Neural progenitor cell (in vitro differentiated cells): ENCODE measurements around the gene SLMAP. TPM values are rescaled to one million over a fixed set of nuclear protein-coding genes. Genes with fewer than 3 reads are reported as not detected.

ENCODE experiments used
- DNase-seq: peaks from one replicate; pipeline ENCODE4 v3.0.0-alpha.2; 2016; ENCODE audit warnings: low spot score
- H2AFZ ChIP-seq: fragments of 200-600 bp; sonication (generic); replicated peaks from 2 replicates; pipeline ENCODE4 v1.6.1; 2016; ENCODE audit warnings: antibody characterized with exemption
- H3F3A ChIP-seq: fragments of 200-600 bp; sonication (generic); 2 replicates; pipeline ENCODE4 v1.6.1; 2016; ENCODE audit warnings: antibody characterized with exemption, low read depth
- H3K27ac ChIP-seq: fragments of 200-600 bp; sonication (generic); 2 replicates; pipeline ENCODE4 v1.5.1; 2016; ENCODE audit warnings: mild to moderate bottlenecking
- H3K27me3 ChIP-seq: fragments of 200-600 bp; sonication (generic); 2 replicates; pipeline ENCODE4 v1.6.1; 2016; ENCODE audit warnings: mild to moderate bottlenecking, moderate library complexity
- H3K36me3 ChIP-seq: fragments of 200-600 bp; sonication (generic); 2 replicates; pipeline ENCODE4 v1.5.1; 2016
- H3K4me1 ChIP-seq: fragments of 200-600 bp; sonication (generic); 2 replicates; pipeline ENCODE4 v1.6.1; 2016; ENCODE audit warnings: mixed run types
- H3K4me2 ChIP-seq: fragments of 200-600 bp; sonication (generic); 2 replicates; pipeline ENCODE4 v1.6.1; 2016
- H3K4me3 ChIP-seq: fragments of 200-600 bp; sonication (generic); 2 replicates; pipeline ENCODE4 v1.5.1; 2016
- H3K79me2 ChIP-seq: fragments of 200-600 bp; sonication (generic); 2 replicates; pipeline ENCODE4 v1.6.1; 2016; ENCODE audit warnings: low read depth
- H3K9ac ChIP-seq: fragments of 200-600 bp; sonication (generic); 2 replicates; pipeline ENCODE4 v1.6.1; 2016
- H3K9me3 ChIP-seq: fragments of 200-600 bp; sonication (generic); 2 replicates; pipeline ENCODE4 v1.5.1; 2016; ENCODE audit warnings: low read depth
- H4K20me1 ChIP-seq: fragments of 200-600 bp; sonication (generic); 2 replicates; pipeline ENCODE4 v1.6.1; 2016; ENCODE audit warnings: low read depth
- H3K27ac Mint-ChIP-seq: 3 replicates; pipeline ENCODE4 v1.8.0; 2021; ENCODE audit warnings: mixed read lengths
- H3K27me3 Mint-ChIP-seq: 2 replicates; pipeline ENCODE4 v1.8.0; 2022; ENCODE audit warnings: low read depth, mild to moderate bottlenecking, inconsistent platforms, moderate library complexity, mixed read lengths; ENCODE audit not compliant: insufficient read depth
- H3K36me3 Mint-ChIP-seq: 3 replicates; pipeline ENCODE4 v1.8.0; 2021; ENCODE audit warnings: mixed read lengths
- H3K4me1 Mint-ChIP-seq: 3 replicates; pipeline ENCODE4 v1.8.0; 2021; ENCODE audit warnings: mixed read lengths
- H3K4me3 Mint-ChIP-seq: 3 replicates; pipeline ENCODE4 v1.8.0; 2021; ENCODE audit warnings: mild to moderate bottlenecking, moderate library complexity, mixed read lengths
- H3K9me3 Mint-ChIP-seq: 3 replicates; pipeline ENCODE4 v1.8.0; 2020; ENCODE audit warnings: mixed read lengths
- CTCF ChIP-seq: fragments of 200-600 bp; sonication (generic); IDR thresholded peaks from 2 replicates; pipeline ENCODE4 v1.5.1; 2017; ENCODE audit warnings: antibody characterized with exemption, mild to moderate bottlenecking
- EZH2 ChIP-seq: fragments of 200-600 bp; sonication (generic); IDR thresholded peaks from 2 replicates; pipeline ENCODE4 v1.6.1; 2017; ENCODE audit warnings: antibody characterized with exemption, mild to moderate bottlenecking, moderate library complexity
- EZH2phosphoT487 ChIP-seq: fragments of 200-600 bp; sonication (generic); IDR thresholded peaks from 2 replicates; pipeline ENCODE4 v1.6.1; 2017; ENCODE audit warnings: antibody characterized with exemption
- total RNA-seq: library from RNA; depleted of rRNA; stranded (reverse); fragments of >200 nt; gene quantifications from 2 replicates; pipeline ENCODE4 v1.2.3, GENCODE V29; 2015; ENCODE audit warnings: low replicate concordance

The SLMAP gene
- total RNA-seq, 1 donor from 2014 or later = 59.4 TPM

DNA sequence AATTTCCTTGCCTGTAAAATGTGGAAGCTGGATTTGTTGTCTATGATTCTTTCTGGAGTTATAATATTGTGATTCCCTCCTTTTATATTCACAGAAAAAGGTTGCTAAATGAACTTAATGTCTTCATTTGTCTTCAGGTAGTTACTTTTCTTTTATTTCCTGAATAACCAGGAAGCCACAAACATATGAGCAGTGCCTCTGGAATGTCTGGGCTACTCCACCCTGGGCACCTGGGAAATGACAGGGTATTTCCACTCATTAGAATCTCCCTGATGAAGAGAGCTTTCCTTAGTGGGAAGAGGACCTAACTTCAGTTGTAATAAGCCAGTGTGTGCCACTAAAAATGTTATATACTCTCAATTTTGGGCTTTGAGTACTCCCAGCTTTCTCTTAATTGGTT lies 3.8 kb upstream of the SLMAP start:
- Histone ChIP-seq H3K27ac (no peak overlapping the region), H3K27me3 (no peaks in the 10 kb centered on the region), H4K20me1 (peaks cover 4% of the 10 kb centered on the region), H3K9ac (no peak overlapping the region), H3F3A (peaks cover 6% of the 10 kb centered on the region), H3K4me2 (no peak overlapping the region), H3K4me3 (no peak overlapping the region), H3K36me3 (no peaks in the 10 kb centered on the region), H3K9me3 (no peaks in the 10 kb centered on the region), H2AFZ (no peak overlapping the region), H3K79me2 (peaks cover 10% of the 10 kb centered on the region), H3K4me1 (peaks cover 3% of the 10 kb centered on the region)
- Mint-ChIP-seq H3K27ac (no peak overlapping the region), H3K27me3 (no peaks in the 10 kb centered on the region), H3K36me3 (no peaks in the 10 kb centered on the region), H3K9me3 (no peaks in the 10 kb centered on the region), H3K4me3 (no peak overlapping the region), H3K4me1 (peaks cover 4% of the 10 kb centered on the region)
- TF ChIP-seq CTCF (no peak), EZH2phosphoT487 (no peak), EZH2 (no peak)
- DNase-seq = no peak

GRCh38 chr3:57753016-57753415 lies 3.1 kb upstream of the SLMAP start:
- no peak overlapping the region for H2AFZ ChIP-seq
- H3K4me3 ChIP-seq = no peak overlapping the region
- no peak for DNase-seq
- H3K36me3 ChIP-seq = no peaks in the 10 kb centered on the region
- H3K36me3 Mint-ChIP-seq = no peaks in the 10 kb centered on the region
- H3K9me3 ChIP-seq = no peaks in the 10 kb centered on the region
- H3F3A ChIP-seq = peaks cover 6% of the 10 kb centered on the region
- H3K27me3 Mint-ChIP-seq = no peaks in the 10 kb centered on the region
- TF ChIP-seq EZH2 (no peak), CTCF (no peak), EZH2phosphoT487 (no peak)
- H3K79me2 ChIP-seq = peaks cover 17% of the 10 kb centered on the region
- H3K27ac ChIP-seq = no peak overlapping the region
- no peak overlapping the region for H3K4me2 ChIP-seq
- H3K4me3 Mint-ChIP-seq = no peak overlapping the region
- H3K4me1 ChIP-seq = peaks cover 5% of the 10 kb centered on the region
- peaks cover 11% of the 10 kb centered on the region for H4K20me1 ChIP-seq
- peaks cover 9% of the 10 kb centered on the region for H3K4me1 Mint-ChIP-seq
- H3K27me3 ChIP-seq = no peaks in the 10 kb centered on the region
- H3K9me3 Mint-ChIP-seq = no peaks in the 10 kb centered on the region
- no peak overlapping the region for H3K27ac Mint-ChIP-seq
- no peak overlapping the region for H3K9ac ChIP-seq

DNA sequence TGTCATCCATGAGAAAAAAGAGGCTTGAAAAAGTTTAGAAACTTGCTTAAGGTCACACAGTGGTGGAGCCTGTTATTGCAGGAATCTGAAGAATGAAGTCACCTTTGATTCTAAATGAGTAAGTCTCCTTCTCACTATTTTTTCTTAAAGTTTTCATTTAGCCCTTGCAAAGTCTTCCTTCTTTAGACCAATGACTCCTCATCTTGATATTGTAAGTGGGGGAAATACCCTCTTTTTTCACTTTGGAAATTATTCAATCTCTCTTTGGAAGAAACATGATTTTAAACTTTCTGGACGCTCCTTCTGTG lies 787 bp upstream of the SLMAP start:
- Mint-ChIP-seq H3K4me3 (peak overlapping the region; percentile 97), H3K36me3 (peaks cover 9% of the 10 kb centered on the region), H3K27ac (peak overlapping the region; percentile 99), H3K4me1 (peaks cover 23% of the 10 kb centered on the region), H3K9me3 (no peaks in the 10 kb centered on the region), H3K27me3 (peaks cover 2% of the 10 kb centered on the region)
- peak; percentile 41 for DNase-seq
- Histone ChIP-seq H2AFZ (peak overlapping the region; percentile 97), H3K36me3 (no peaks in the 10 kb centered on the region), H3K27ac (peak overlapping the region; percentile 60), H3K9me3 (no peaks in the 10 kb centered on the region), H3K4me1 (peaks cover 19% of the 10 kb centered on the region), H4K20me1 (peaks cover 33% of the 10 kb centered on the region), H3F3A (peaks cover 4% of the 10 kb centered on the region), H3K4me2 (peak overlapping the region; percentile 81), H3K79me2 (peaks cover 40% of the 10 kb centered on the region), H3K9ac (peak overlapping the region; percentile 77), H3K27me3 (no peaks in the 10 kb centered on the region), H3K4me3 (peak overlapping the region; percentile 71)
- no peak for TF ChIP-seq EZH2phosphoT487
- peak; percentile 35 for TF ChIP-seq CTCF
- TF ChIP-seq EZH2 = no peak
